PC-3 (cell line): Measurements from ENCODE around the gene SGK2. TPM values are rescaled to one million over a fixed set of nuclear protein-coding genes. Genes with fewer than 3 reads are reported as not detected.
A peak's percentile ranks its signal among the peaks of the same experiment; 100 is the strongest.

Experiments
- ATAC-seq: fragments of 200-7000 bp; cut with Tn5 transposase; 2 replicates; pipeline ENCODE4 v1.9.1; 2020; ENCODE audit warnings: mild to moderate bottlenecking, moderate library complexity
- BruUV-seq: library from RNA; stranded (reverse); fragments of 400-500 nt; replicated peaks from 2 replicates; lab custom pipeline; 2021; lab: Mats Ljungman, UMichigan
- CTCF ChIA-PET: fragments of 300-600 bp; sonication (Branson Sonifier 250); formaldehyde crosslinking; loops from one replicate; lab custom pipeline; 2022; ENCODE audit warnings: antibody characterized with exemption; lab: Charles Lee
- POLR2A ChIA-PET: fragments of 300-600 bp; sonication (Branson Sonifier 250); formaldehyde crosslinking; loops from one replicate; lab custom pipeline; 2022; ENCODE audit warnings: antibody characterized with exemption; ENCODE audit not compliant: unreplicated experiment; lab: Charles Lee
- DNase-seq: peaks from one replicate; pipeline ENCODE4 v3.0.0-alpha.2; 2015
- H2AFZ ChIP-seq: fragments of 300-600 bp; sonication (generic); 2 replicates; pipeline ENCODE4 v1.6.0; 2016; ENCODE audit warnings: antibody characterized with exemption, low read length
- H3F3A ChIP-seq: fragments of 300-600 bp; sonication (generic); one replicate; pipeline ENCODE4 v1.6.0; 2017; ENCODE audit warnings: antibody characterized with exemption, low read length, control low read depth, mild to moderate bottlenecking; ENCODE audit not compliant: unreplicated experiment
- H3K27ac ChIP-seq: fragments of 300-600 bp; sonication (generic); 2 replicates; pipeline ENCODE4 v1.5.1; 2016; ENCODE audit warnings: mild to moderate bottlenecking, low read length
- H3K27me3 ChIP-seq: fragments of 300-600 bp; sonication (generic); 2 replicates; pipeline ENCODE4 v1.6.1; 2016; ENCODE audit warnings: low read length, mixed read lengths
- H3K36me3 ChIP-seq: fragments of 300-600 bp; sonication (generic); 2 replicates; pipeline ENCODE4 v1.6.1; 2016; ENCODE audit warnings: low read depth, mixed run types, low read length, mixed read lengths
- H3K4me1 ChIP-seq: fragments of 300-600 bp; sonication (generic); 2 replicates; pipeline ENCODE4 v1.5.1; 2016; ENCODE audit warnings: low read length; ENCODE audit not compliant: insufficient read depth
- H3K4me2 ChIP-seq: fragments of 300-600 bp; sonication (generic); 2 replicates; pipeline ENCODE4 v1.6.0; 2016; ENCODE audit warnings: low read length
- H3K4me3 ChIP-seq: fragments of 300-600 bp; sonication (generic); 2 replicates; pipeline ENCODE4 v1.5.1; 2016; ENCODE audit warnings: mild to moderate bottlenecking, low read length, mixed read lengths
- H3K79me2 ChIP-seq: fragments of 300-600 bp; sonication (generic); 2 replicates; pipeline ENCODE4 v1.6.1; 2017; ENCODE audit warnings: low read length, mixed read lengths
- H3K9ac ChIP-seq: fragments of 300-600 bp; sonication (generic); 2 replicates; pipeline ENCODE4 v1.6.0; 2016; ENCODE audit warnings: mild to moderate bottlenecking, low read length
- H3K9me2 ChIP-seq: fragments of 300-600 bp; sonication (generic); replicated peaks from 2 replicates; pipeline ENCODE4 v1.6.1; 2016; ENCODE audit warnings: mixed run types, low read length, mixed read lengths
- H3K9me3 ChIP-seq: fragments of 300-600 bp; sonication (generic); 2 replicates; pipeline ENCODE4 v1.6.1; 2016; ENCODE audit warnings: low read length, mixed read lengths
- H4K20me1 ChIP-seq: fragments of 300-600 bp; sonication (generic); 2 replicates; pipeline ENCODE4 v1.6.1; 2016; ENCODE audit warnings: low read length, mixed read lengths
- EZH2 ChIP-seq: fragments of 300-600 bp; sonication (generic); IDR thresholded peaks from one replicate; pipeline ENCODE4 v1.6.1; 2017; ENCODE audit warnings: antibody characterized with exemption, mild to moderate bottlenecking, low read length; ENCODE audit not compliant: unreplicated experiment
- EZH2phosphoT487 ChIP-seq: fragments of 300-600 bp; sonication (generic); IDR thresholded peaks from 2 replicates; pipeline ENCODE4 v1.6.1; 2018; ENCODE audit warnings: mild to moderate bottlenecking, antibody characterized with exemption, low read length, borderline replicate concordance
- intact Hi-C: fragments of 100-400 bp; cut with micrococcal nuclease; formaldehyde crosslinking; loops from 2 replicates; pipeline ENCODE4 v1.9.0; 2023
- total RNA-seq: library from RNA; depleted of rRNA; stranded (reverse); fragments of >200 nt; gene quantifications from 2 replicates; pipeline ENCODE4 v1.2.3, GENCODE V29; 2014
- TF ChIP-seq, protein P1 (sequence below): fragments of 300-600 bp; sonication (generic); conservative IDR thresholded peaks from 2 replicates; pipeline ENCODE4 v1.5.1; 2017; ENCODE audit warnings: antibody characterized with exemption, low read depth, mild to moderate bottlenecking, low read length

The SGK2 gene
- total RNA-seq, 1 experiment from 2014 or later = 6.6 TPM

DNA sequence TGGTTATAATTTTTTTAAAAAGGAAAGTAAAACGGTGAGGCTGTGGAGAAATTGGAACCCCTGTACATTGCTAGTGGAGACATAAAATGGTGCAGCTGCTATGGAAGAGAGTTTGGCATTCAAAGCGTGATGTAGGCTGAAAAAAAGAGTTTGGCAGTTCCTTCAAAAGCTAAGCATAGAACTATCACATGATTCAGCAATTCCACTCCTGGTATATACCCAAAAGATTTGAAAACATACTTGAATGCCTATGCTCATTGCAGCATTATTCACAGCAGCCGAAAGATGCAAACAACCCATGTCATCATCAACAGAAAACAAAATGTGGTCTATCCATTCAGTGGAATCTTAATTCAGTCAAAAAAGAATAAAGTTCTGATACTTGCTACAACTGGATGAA lies 4.5 kb upstream of the SGK2 start:
- H3K9ac ChIP-seq = no peak overlapping the region
- DNase-seq = no peak
- H3K9me2 ChIP-seq = no peaks in the 10 kb centered on the region
- H3K4me2 ChIP-seq = no peak overlapping the region
- ChIA-PET CTCF (no interaction called here), POLR2A (no interaction called here)
- no peak for ATAC-seq
- no peak for TF ChIP-seq EZH2phosphoT487
- TF ChIP-seq, protein P1, sequence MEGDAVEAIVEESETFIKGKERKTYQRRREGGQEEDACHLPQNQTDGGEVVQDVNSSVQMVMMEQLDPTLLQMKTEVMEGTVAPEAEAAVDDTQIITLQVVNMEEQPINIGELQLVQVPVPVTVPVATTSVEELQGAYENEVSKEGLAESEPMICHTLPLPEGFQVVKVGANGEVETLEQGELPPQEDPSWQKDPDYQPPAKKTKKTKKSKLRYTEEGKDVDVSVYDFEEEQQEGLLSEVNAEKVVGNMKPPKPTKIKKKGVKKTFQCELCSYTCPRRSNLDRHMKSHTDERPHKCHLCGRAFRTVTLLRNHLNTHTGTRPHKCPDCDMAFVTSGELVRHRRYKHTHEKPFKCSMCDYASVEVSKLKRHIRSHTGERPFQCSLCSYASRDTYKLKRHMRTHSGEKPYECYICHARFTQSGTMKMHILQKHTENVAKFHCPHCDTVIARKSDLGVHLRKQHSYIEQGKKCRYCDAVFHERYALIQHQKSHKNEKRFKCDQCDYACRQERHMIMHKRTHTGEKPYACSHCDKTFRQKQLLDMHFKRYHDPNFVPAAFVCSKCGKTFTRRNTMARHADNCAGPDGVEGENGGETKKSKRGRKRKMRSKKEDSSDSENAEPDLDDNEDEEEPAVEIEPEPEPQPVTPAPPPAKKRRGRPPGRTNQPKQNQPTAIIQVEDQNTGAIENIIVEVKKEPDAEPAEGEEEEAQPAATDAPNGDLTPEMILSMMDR = no peak
- no peak for TF ChIP-seq EZH2
- no peaks in the 10 kb centered on the region for H3K79me2 ChIP-seq
- H4K20me1 ChIP-seq = no peaks in the 10 kb centered on the region
- no peak overlapping the region for H3K4me3 ChIP-seq
- no peaks in the 10 kb centered on the region for H3F3A ChIP-seq
- intact Hi-C loops = no loop called here
- no peaks in the 10 kb centered on the region for H3K27me3 ChIP-seq
- no peaks in the 10 kb centered on the region for H3K36me3 ChIP-seq
- H3K9me3 ChIP-seq = no peaks in the 10 kb centered on the region
- no peak overlapping the region for H3K27ac ChIP-seq
- BruUV-seq = no TSS peak
- H3K4me1 ChIP-seq = peaks cover 18% of the 10 kb centered on the region
- H2AFZ ChIP-seq = no peak overlapping the region

DNA sequence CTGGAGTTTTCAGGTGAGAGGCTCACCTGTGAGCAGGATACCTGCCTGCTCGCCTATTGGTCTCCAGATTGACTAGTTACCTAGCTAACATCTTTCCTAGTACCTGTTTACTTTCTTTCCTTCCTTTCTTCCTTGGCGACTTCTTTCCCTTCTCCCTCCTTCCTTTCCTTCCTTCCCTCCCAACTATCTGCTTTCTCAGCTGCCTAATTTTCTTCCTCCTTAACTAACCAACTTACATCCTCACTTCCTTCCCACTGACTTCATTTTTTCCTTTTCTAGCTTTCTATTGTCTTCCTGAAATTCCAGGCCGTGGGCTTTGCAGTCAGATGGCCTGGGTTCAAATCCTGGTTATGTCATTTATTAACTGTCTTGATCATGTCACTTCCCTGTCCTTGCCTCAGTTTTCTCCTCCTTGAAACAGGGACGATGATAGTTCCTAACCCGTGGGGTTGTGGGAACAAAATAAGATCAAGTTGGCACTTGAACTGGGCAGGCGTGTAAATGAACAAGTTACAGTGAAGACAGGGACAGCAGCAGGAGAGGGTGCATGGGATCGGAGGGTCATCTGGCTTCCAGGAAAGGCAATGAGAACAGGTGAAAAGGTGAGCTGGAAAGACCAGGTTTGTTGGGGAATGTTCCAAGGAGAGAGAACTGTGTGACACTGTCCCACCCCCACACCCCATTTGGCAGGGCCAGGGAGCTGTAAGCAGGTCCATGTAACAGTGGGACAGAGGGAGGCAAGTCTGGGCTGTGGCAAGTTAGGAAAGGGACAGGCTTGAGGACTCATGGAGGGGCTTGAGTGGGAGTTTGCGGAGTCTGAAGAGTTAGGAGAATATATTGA lies 540 bp downstream of the SGK2 start:
- Histone ChIP-seq H3K4me2 (peak overlapping the region; percentile 73), H3K79me2 (no peaks in the 10 kb centered on the region), H3K9ac (peak overlapping the region; percentile 31; the same call in 1 of the 2 replicates), H3K9me3 (no peaks in the 10 kb centered on the region), H2AFZ (peak overlapping the region; percentile 71), H3K4me1 (peaks cover 20% of the 10 kb centered on the region), H3K4me3 (peak overlapping the region; percentile 20; the same call in 1 of the 2 replicates), H4K20me1 (no peaks in the 10 kb centered on the region), H3F3A (no peaks in the 10 kb centered on the region), H3K27ac (peak overlapping the region; percentile 82), H3K27me3 (no peaks in the 10 kb centered on the region), H3K9me2 (no peaks in the 10 kb centered on the region), H3K36me3 (no peaks in the 10 kb centered on the region)
- DNase-seq = no peak
- no peak for ATAC-seq
- ChIA-PET POLR2A (interaction anchor here (0.7 kb wide), 1 partner anchor 521 kb away, joined by 4 read pairs; no protein-coding TSS in a partner anchor), CTCF (no interaction called here)
- intact Hi-C loops = no loop called here
- TF ChIP-seq, protein P1 = no peak
- TF ChIP-seq EZH2 (no peak), EZH2phosphoT487 (no peak)
- BruUV-seq = no TSS peak

DNA sequence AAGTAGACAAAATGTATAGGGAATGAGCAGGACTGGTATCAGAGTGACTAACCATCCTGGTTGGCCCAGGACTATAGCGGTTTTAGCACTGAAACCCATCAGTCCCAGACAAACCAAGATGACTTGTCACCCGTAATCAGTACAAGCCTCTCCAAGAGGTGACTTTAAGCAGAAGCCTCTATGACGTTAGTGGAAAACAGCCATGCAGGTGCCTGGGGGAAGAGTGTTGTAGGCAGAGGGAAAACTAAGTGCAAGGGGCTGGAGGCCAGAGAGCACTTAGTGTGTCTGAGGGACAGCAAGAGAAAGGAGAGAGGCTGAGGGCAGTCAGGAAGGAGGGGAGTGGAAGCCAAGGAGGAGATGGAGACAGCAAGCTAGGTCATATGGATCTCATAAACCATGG lies 2.1 kb downstream of the SGK2 start:
- no peak overlapping the region for H3K4me2 ChIP-seq
- H3K27ac ChIP-seq = no peak overlapping the region
- H3K4me3 ChIP-seq = no peak overlapping the region

More for the DNA sequence above, 2.1 kb downstream of the SGK2 start:
- CTCF ChIA-PET = no interaction called here
- ATAC-seq = no peak
- no peak for DNase-seq
- intact Hi-C loops = no loop called here
- H3F3A ChIP-seq = no peaks in the 10 kb centered on the region
- POLR2A ChIA-PET = no interaction called here
- no peaks in the 10 kb centered on the region for H3K9me3 ChIP-seq
- no peaks in the 10 kb centered on the region for H4K20me1 ChIP-seq
- H3K27me3 ChIP-seq = no peaks in the 10 kb centered on the region
- no peaks in the 10 kb centered on the region for H3K79me2 ChIP-seq
- BruUV-seq = no TSS peak
- H3K36me3 ChIP-seq = no peaks in the 10 kb centered on the region
- TF ChIP-seq, protein P1 = no peak
- TF ChIP-seq EZH2 (no peak), EZH2phosphoT487 (no peak)
- no peak overlapping the region for H3K9ac ChIP-seq
- H3K9me2 ChIP-seq = no peaks in the 10 kb centered on the region
- H2AFZ ChIP-seq = no peak overlapping the region
- H3K4me1 ChIP-seq = peaks cover 20% of the 10 kb centered on the region
